HG02623 (cell line): Measurements from ENCODE around the gene PLCB4.
"Not testable (repeated sequence)": the region's sequence is repeated elsewhere in the genome, so short reads cannot be mapped to it uniquely, and the experiment has no call there.

Experiments
- ATAC-seq: cut with Tn5 transposase; IDR thresholded peaks from one replicate; pipeline ENCODE4 v1.9.1; 2021; ENCODE audit warnings: moderate library complexity; ENCODE audit not compliant: unreplicated experiment

Gene PLCB4

DNA sequence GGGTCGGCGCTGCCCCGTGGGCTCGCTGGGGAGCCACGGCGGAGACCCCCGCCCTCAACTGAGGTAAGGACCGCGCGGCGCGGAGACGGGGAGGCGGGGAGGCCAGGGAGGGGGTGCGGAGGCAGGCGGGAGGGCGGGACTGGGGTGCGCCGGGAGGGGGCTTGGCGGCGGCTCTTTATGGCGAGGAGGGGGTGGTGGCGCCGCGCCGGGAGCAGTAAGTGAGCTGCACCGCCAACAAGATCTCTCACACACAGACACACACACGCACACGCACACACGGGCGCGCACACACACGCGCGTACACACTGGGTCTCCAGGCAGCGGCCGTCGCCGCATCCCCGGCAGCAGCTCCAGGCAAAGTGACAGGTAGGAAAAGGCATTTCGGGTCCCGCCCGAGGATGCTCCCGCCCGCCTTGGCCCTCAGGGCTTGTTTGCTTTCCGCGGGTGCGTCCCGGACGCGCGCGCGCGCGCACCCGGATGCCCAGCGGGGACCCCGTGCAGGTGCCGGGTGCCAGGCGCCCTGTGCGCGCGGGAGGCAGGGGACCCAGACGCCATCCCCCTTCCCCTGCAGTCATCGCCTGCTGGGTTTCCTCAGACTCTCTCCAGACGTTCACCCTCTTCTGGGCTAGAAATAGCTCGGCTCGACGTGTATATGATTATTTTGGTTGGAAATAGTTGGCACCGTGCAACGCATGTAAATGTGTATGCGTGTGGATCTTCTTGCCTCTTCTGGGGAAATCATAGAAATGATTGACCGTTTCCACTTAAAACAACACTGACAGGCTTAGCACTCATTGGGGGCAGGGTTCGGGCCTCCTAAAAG is at the start of gene PLCB4:
PLCB4 (plus strand) TSS at position 247 of the 823 bp plus-strand sequence. CDS start 238,728 bp downstream, outside the sequence.
- ATAC-seq: no peak

DNA sequence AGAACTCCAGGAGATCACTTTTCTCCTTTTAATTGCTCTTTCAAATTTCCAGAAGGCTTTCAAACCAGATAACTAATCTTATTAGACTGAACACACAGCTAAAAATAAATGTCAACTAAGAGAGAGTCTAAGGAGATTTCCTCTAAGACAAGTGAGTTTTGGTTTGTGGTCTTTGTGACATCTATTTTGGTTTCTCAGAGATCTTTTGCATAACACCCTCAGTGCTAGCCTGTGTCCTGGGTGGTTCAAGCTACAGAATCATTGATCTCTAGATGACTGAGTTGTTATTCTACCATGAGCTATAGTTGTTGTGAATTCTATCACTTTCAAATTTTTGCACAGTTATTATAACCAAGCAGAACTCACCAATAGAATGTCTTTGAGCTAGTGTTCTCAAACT is 49.1 kb upstream of the PLCB4 start:
- ATAC-seq: no peak

DNA sequence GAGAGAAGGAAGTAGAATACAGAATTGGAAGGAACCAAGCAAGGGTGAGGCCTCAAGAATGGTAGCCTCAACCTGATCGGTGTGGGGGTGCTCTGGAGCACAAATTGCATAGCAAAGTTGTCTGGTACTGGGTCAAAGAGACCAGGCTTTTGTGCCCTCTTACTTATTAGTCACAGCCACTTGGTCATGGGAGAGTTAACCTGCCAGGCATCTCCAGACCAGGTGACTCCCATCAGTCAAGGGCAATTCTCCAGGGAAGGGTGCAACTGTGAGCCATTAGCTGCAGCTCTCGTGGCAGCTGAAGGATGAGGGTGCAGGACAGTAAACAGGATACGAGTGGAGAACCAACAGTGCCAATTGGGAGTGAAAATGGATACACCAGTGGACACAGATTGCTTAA is 47.7 kb upstream of the PLCB4 start:
- no peak for ATAC-seq

DNA sequence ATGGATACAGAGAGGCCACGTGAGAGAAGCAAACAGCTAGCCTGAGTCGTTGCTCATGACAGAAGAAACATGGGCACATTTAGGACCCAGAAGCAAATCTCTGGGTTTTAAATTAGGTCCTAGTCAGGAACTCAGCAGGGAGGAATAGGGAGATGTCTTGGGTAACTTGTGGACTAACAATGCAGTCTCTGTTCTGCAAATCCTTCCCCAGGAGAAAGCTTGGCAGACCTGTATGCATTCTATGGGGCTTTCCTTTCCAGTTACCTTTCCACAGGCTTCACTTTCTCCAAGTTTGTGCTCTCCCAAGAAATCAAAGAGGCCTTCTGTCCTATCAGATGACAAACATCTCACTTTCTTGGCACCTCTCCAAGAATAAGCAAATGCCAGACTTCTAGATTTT is 47.2 kb upstream of the PLCB4 start:
- no peak for ATAC-seq

DNA sequence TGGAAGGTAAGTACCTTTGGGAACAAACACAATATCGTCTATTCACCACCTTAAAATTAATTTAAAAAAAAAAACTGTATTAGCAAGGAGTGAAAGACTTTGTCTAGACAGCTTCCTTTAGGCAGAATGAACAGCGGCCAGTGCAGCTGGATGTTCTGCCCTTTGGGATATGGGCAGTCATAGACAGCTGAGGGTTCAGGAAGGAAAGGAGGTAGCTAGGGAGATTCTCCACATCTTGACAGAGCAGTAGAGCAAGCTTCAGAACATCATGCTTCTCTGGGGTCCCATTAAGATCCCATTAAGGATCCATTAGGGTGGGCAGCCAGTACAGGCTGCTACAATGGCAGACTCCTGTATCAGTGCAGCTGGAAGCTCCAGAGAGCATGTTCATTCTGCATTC is 46.5 kb upstream of the PLCB4 start:
- no peak for ATAC-seq

DNA sequence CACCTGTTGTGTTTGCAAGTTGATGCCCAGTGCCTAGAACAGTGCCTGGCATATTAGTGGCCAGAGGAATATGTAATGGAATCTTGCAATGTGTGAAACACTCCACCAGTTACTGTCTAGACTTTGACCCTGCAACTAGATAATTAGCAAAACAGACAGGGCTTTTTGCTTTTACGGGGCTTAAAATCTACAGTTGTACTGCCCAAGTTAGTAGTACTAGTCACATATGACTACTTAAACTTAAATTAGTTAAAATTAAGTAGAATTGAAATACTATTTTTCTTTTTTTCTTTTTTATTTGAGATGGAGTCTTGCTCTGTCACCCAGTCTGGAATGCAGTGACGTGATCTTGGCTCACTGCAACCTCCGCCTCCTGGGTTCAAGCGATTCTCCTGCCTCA is 44.3 kb upstream of the PLCB4 start:
- ATAC-seq: no peak

DNA sequence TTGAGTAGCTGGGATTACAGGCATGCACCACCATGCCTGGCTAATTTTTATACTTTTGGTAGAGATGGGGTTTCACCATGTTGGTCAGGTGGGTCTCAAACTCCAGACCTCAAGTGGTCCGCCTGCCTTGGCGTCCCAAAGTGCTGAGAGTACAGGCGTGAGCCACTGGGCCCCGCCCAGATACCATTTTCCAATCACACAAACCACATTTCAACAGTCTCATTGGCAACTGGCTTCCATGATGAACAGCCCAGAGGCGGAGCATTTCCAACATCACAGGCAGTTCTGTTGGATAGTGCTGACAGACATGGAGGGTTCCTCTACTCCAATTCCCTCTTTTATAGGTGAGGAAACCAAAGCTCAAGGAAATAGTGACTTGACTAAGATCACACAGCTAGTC is 43.9 kb upstream of the PLCB4 start:
- no peak for ATAC-seq

DNA sequence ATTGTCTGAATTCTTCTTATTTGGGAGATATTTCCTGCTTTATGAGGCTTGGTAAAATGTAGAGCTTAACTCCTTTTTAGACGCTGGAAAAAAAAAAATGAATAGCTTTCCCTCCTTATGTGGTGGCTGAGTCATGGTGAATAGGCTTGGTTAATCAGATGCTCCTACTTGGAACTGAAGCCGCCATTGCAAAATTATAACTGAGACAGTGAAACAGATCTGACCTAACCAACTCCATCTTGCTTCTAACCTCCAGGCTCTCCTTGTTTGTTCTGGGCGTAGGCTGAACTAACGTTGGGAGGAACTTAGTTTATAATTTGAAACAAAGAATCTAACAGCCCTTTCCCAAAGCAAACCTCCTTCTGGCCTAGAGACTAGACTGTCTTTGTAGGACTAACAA is 43.2 kb upstream of the PLCB4 start:
- ATAC-seq: no peak

DNA sequence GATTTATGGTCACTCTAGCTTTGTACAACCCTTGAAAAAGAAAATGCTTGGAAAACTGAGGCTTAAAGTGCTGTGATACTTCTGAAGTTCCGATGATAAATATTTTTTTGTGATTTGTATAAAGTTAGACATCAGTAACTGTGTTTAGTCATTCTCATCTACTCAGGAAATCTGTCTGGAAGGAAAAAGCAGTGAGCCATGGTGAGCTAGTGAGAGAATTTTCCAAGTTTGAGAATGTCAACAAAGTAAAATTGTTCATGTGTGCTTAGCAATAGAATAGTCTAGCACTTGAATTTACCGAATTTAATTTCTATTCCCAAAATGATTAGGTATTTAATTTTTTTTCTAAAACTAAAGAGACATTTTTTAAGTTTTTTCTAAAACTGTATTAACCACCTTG is 41.3 kb upstream of the PLCB4 start:
- no peak for ATAC-seq

DNA sequence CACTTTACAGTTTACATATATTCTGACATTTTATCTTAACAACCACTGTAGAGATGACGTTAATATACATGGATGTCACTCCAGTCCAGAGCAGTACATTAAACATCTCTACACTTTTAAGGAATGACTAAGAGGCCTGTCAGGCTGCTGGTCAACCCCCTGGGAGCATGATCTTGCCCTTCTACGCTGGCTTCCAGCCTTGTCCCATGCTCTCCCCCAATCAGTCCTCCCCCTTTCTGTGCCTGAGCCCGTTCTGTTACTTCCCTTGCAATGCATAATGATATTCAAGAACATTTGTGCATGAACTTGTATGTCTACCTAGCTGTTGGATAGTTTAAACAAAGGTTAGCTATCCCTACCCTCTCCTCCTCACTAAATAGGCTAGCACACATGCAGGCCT is 40.5 kb upstream of the PLCB4 start:
- no peak for ATAC-seq

DNA sequence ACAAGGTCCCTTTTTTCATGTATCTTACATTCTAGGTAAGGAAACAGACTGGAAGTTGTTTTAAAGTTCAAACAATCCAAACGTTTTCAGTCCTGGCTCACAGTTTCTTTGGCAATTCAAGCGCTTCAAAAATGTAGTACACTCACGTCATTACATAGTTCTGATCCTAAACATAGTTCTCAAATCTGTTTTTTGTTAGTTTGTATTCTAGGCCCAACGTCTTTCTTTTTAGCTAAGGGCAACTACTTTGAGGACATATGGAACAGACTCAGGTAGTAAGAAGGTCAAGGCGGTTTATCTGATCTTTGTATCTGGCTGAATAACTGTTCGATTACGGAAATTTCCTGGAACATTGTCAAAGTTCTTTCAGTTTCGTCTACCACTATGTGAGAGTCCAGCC is 36.9 kb upstream of the PLCB4 start:
- no peak for ATAC-seq

DNA sequence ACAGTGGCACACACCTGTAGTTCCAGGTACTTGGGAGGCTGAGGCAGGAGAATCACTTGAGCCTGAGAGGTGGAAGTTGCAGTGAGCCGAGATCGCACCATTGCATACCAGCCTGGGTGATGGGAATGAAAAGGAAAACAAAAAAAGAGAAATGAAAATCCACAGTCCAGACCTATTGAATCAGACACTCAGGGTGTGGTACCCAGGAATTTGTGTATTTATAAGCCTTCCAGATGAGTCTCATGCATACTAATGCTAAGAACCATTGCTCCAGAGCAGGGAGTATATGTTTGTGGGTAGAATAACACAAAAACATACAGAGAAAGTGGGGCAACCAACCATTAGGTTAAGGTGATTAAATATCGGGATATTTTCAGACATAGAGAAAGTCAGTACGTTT is 36.1 kb upstream of the PLCB4 start:
- no peak for ATAC-seq

DNA sequence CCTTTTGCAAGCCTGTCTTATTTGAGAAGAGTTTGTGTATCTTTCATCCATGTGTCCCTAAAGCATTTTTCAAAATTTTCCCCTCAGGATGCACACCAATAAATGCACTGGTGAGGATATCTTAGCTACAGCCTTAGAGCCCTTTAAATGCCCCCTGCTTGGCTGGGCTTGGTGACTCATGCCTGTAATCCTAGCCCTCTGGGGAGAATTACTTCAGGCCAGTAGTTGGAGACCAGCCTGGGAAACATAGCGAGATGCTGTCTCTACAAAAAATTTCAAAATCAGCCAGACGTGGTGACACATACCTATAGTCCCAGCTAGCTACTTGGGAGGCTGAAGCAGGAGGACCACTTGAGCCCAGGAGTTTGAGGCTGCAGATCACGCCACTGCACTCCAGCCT is 33.8 kb upstream of the PLCB4 start:
- no peak for ATAC-seq

DNA sequence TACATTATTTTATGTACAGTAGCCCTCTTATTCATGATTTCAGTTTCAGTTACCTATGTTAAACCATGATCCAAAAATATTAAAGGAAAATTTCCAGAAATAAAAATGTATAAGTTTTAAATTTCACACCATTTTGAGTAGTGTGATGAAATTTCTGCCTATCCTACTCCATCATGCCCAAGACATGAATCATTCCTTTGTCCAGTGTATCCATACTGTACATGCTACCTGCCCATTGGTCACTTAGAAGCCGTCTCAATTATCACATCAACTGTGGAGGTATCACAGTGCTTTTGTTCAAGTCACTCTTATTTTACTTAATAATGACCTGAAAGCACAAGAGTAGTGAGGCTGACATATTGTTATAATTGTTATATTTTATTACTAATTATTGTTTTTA is 32.3 kb upstream of the PLCB4 start:
- ATAC-seq: no peak

DNA sequence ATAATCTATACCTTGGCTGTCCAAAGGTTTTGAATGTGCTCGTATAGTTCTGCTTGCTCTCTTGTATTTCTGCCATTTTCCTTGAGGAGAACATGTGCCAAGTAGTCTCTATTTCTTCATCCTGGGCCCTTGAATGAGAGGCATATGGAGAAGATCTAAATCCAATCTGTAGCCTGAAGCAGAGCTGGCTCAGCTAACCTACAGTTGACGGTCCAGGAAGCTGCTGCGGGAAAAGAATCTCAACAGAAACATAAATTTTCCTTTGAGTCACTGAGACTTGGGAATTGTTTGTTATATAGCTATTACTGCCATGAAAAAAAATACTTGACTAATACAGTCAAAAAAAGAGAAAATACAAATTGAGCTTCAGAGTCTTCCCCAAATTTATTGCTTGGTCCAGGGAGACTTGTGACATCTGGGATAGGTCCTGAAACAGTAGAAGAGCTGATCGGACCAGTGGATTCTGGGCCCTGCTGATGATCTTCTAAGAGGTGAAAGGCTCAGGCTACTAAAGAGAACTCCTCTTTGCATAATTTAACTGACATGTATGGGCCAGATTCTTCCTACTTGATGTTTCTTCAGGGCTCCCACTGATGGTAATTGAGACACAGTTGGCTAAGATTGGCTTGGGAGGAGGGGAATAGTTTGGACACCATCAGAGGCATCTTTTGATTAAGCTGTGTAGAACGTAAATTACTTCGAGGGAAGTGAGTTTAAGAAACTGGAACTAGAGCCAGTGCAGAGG is 29.9 kb upstream of the PLCB4 start:
- no peak for ATAC-seq

DNA sequence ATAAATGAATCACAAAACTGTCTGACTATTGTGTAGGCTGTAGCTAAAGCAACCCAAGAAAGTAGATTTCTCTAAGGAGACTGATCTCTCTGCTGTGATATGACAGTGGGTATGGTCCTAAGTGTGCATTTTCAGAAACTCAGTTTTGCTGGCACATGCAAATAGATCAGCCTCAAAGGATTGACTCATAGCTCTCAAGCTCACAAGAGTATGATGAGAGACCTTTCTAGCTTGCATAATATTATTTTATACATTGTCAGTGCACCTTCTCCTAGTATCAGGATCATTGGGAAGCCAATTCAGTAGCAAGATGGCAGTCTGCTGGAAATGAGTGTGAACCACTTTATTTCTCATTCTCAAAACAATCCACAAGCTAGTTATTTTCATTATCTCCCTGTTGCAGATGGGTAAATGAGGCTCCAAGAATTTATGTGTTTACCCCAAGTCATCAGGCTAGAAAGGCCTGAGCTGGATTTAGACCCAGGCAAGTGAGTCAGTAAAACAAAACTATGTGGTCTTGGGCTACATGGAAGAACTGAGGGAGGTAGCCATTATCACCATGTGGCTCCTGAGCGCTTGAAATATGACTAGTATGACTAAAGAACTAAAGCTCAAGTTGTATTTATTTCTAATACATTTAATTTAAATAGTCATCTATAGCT is 27.9 kb upstream of the PLCB4 start:
- ATAC-seq: no peak

DNA sequence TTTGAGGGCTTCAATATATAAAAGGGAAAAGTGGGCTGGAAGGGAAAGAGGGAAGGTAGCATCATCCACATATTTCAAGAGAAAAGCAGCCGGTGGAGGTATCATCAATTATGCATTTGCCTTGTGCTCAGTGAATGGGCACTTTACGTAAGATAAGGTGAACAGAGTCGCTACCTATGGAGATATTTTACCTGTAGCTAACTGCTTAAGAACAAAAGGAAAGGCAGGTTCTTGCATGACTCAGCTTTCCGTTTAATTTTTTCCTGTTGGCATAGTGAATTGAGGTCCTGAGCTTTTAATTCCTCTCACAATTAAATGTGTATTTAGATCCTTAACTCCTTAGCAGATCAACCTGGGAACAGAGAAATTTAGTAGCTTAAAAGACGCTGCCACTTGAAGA is 25.5 kb upstream of the PLCB4 start:
- ATAC-seq: no peak

DNA sequence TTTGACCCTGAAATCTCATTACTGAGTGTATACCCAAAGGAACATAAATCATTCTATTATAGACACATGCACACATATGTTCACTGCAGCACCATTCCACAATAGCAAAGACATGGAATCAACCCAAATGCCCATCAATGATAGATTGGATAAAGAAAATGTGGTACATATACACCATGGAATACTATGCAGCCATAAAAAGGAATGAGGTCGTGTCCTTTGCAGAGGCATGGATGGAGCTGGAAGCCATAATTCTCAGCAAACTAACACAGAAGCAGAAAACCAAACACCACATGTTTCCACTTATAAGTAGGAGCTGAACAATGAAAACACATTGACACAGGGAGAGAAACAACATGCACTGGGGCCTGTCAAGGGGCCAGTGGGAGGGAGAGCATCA is 21.0 kb upstream of the PLCB4 start:
- not testable (repeated sequence) for ATAC-seq

DNA sequence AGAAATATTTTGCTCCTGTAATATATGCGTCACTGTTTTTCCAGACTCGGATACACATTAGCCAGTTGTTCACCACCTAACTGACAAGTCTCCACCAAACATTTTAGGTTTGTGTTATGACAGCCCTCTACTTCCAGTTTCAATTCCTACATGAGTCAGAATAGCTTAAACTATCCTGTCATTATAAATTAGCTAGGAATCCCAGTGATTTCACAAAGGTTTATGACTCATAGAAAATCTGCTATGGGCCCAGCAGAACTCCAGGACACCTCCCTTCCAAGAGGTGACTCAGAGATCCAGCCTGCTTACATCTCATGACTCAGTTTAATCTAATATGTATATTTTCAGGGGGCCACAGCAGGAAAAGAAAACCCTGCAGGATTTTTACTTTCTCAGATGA is 17.4 kb upstream of the PLCB4 start:
- no peak for ATAC-seq

DNA sequence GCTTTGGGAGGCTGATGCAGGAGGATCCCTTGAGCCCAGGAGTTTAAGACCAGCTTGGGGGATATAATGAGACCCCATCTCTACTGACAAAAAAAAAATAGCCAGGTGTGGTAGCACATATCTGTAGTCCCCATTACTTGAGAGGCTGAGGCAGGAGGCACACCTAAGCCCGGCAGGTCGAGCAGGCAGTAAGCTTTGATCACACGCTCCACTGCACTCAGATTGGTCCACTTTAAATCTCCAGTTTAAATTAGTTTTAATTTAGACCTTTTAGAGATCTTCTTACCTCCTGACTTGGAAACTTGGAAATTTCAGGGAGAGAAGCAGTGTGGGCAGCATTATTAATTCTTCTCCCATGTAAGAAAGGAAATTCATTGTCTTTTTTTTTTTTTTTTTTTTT is 16.8 kb upstream of the PLCB4 start:
- no peak for ATAC-seq

DNA sequence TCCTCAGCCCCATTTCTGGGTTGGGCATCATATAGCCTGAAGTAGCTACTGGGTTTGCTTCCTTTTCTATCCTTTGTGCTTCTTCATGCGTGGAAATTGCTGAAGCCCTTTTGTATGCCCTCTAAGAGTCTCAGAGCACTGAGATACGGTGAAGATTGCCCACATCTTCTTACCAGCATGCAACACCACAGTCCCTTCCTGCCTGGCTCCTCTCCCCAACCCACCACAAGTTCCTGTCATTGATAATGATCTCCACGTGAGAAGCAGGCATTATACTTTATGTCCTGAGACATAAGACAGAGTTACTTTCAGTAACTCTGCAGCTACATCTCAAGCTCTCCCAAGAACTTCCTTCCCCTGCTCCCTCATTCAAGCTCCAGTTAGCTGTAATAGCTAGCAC is 15.8 kb upstream of the PLCB4 start:
- no peak for ATAC-seq

DNA sequence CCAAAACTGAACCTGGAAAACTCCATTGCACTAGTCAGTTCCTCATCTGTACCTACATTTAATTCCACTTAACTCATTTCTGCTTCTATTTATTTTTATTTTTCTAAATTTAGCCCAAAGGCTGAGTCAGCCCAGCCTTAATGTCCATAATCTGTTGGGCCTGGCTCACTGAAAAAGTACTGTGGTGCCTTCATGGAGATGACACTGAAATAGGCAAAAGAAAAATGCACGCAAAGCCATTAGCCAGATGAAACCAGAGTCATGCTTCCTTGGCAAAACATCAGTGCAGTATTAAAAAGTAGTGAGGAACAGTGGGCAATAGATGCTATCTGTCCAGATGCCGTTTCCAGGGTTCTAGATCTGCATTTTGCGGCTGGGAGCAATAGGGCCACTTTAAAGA is 14.7 kb upstream of the PLCB4 start:
- ATAC-seq: no peak
